Measurements from ENCODE around the gene WWOX.

The WWOX gene

DNA sequence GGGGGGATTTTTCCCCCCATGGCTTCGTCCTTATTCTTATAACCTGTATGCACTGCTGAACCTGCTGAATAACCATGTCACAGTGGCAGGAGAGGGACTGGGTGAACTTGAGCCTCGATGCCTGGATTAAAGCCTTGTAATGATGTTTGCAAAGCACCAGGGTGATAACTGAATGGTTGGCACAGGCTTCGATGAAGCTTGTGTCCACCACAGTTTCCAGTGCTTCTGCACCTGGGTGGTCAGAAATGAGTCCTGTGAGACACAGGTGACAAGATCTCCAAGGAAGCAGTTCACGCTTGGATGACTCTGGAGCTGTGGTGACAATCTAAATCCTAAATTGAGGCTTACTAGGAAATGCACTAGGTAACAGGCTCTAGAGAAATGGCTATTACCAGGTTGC, 771.8 kb downstream of the WWOX start:
- ChIA-PET POLR2A (no interaction called here), CTCF (interaction anchor here (1.8 kb wide), 1 partner anchor 12 kb away, joined by 4 read pairs; no protein-coding TSS in a partner anchor)
- DNase-seq (ENCODE audit: extremely low spot score), result no peak
- no peak for TF ChIP-seq CTCF (IDR thresholded peaks at IDR 0.05; ENCODE audit: control extremely low read depth, extremely low read depth, low read depth, missing control alignments)

DNA sequence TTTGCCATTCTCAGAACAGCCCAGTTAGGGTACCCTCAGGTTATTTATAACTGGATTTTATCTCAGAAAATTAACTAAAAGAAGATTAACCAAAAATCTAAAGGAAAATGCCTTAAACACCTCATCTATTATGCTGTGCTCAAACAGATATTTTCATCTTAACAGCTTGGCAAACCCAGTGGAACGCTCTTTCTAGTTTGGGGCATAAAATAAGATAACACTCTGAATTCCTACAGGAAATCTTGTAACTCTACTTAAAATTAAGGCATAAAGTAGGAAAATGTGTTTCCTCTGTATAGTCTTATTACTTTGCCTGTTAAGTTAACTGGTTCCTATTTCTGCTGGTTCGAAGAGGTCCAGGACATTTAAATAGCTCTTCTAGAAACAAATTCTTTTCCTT, 777.2 kb downstream of the WWOX start:
- ChIA-PET POLR2A (no interaction called here), CTCF (interaction anchor here (0.8 to 1.3 kb wide), 2 partner anchors 11 to 28 kb away, joined by 3 read pairs; no protein-coding TSS in a partner anchor)
- no peak for TF ChIP-seq CTCF (IDR thresholded peaks at IDR 0.05; ENCODE audit: control extremely low read depth, extremely low read depth, low read depth, missing control alignments)
- no peak for DNase-seq (ENCODE audit: extremely low spot score)

DNA sequence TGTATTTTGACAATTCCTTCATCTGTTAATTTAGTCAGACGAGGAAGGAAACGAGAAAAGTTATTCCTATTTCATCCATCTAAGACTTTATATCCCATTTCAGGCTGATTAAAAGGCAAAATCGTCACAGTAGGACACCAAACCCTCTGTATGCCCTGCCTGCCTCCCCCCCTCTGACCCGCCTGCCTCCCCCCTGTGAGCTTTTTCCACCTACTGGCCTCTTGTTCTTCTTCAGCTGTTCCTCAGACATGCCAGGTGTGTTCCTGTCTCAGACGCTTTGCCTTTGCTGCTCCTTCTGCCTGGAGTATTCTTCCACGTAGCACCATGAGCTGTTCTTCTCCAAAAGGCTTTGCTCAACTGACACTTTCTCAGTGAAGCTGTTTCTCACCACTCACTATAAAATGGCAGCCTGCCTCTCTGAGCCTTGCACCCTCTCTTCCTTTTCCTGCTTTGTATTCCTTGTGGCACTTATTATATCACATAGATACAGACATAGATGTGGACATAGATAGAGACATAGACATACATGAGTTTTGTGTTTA, 777.7 kb downstream of the WWOX start:
- ChIA-PET POLR2A (no interaction called here), CTCF (interaction anchor here (0.8 to 1.3 kb wide), 3 partner anchors 9 to 27 kb away, joined by 3 to 4 read pairs (median 3); no protein-coding TSS in a partner anchor)
- no peak for DNase-seq (ENCODE audit: extremely low spot score)
- no peak for TF ChIP-seq CTCF (IDR thresholded peaks at IDR 0.05; ENCODE audit: control extremely low read depth, extremely low read depth, low read depth, missing control alignments)

DNA sequence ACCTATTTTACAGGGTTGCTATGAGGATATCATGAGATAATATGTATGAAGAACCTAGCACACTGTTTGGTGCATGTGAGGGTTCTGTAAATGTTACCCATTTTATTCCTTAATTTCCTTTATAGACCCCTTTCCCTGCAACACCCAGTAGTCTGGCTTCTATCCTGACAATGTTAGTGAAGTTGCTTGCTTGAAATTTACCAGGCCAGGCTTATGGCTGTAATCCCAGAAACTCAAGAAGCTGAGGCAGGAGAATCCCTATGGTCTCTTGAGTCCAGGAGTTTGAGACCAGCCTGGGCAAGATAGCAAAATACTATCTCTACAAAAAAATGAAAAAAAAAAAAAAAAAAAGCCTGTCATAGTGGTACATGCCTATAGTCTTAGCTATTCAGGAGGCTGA, 779.1 kb downstream of the WWOX start:
- ChIA-PET CTCF (interaction anchor here (1.3 kb wide), 1 partner anchor 8 kb away, joined by 4 read pairs; no protein-coding TSS in a partner anchor), POLR2A (no interaction called here)
- no peak for TF ChIP-seq CTCF (IDR thresholded peaks at IDR 0.05; ENCODE audit: control extremely low read depth, extremely low read depth, low read depth, missing control alignments)
- DNase-seq (ENCODE audit: extremely low spot score), result no peak

- CTCF ChIA-PET, result no interaction called here
These were observed 779.6 kb downstream of the WWOX start for GRCh38 chr16:78879011-78879410.

DNA sequence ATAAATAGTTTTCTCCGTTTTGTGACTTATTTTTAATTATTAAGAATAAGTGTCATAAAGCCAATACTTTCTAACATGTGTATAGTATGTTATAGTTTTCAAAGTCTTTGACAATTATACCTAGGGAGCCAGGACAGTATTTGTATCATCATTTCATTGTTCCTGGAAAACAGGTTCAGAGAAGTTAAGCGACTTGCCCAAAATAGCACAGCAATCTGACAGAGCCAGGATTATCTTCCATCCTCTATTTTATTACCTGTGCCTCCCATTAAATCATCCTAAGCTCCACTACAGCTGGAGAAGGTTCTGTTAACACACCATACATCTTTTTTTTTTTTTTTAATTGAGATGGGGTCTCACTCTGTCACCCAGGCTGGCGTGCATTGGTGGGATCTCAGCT, 782.7 kb downstream of the WWOX start:
- CTCF ChIA-PET, result no interaction called here

More at GRCh38 chr16:78879011-78879410, 779.6 kb downstream of the WWOX start:
- TF ChIP-seq CTCF (IDR thresholded peaks at IDR 0.05; ENCODE audit: control extremely low read depth, extremely low read depth, low read depth, missing control alignments), result no peak
- no peak for DNase-seq (ENCODE audit: extremely low spot score)
- POLR2A ChIA-PET, result no interaction called here

More for the DNA sequence above, 782.7 kb downstream of the WWOX start:
- no peak for TF ChIP-seq CTCF (IDR thresholded peaks at IDR 0.05; ENCODE audit: control extremely low read depth, extremely low read depth, low read depth, missing control alignments)
- DNase-seq (ENCODE audit: extremely low spot score), result no peak
- POLR2A ChIA-PET, result no interaction called here
